ENCODE data around the gene BLVRA.
"Not testable (repeated sequence)": the region's sequence is repeated elsewhere in the genome, so short reads cannot be mapped to it uniquely, and the experiment has no call there.

- TF ChIP-seq CTCF, POLR2A, POLR2AphosphoS5 (IDR thresholded peaks at IDR 0.05): not testable (repeated sequence)
Measured at GRCh38 chr7:43784585-43785087, 26.2 kb downstream of the BLVRA start.
